Urinary bladder (tissue), 4 donors: ENCODE measurements around the gene LILRA5. TPM values are rescaled to one million over a fixed set of nuclear protein-coding genes. Genes with fewer than 3 reads are reported as not detected.

Experiments
- DNase-seq: peaks from one replicate; pipeline ENCODE4 v3.0.0-alpha.2; 2015; ENCODE audit errors: extremely low spot score
- H3K27ac ChIP-seq: one replicate; pipeline ENCODE4 v1.5.1; 2013; ENCODE audit warnings: low read depth, mild to moderate bottlenecking, moderate library complexity
- H3K36me3 ChIP-seq: one replicate; pipeline ENCODE4 v1.6.1; 2013; ENCODE audit warnings: mild to moderate bottlenecking, moderate library complexity; ENCODE audit not compliant: insufficient read depth
- H3K4me1 ChIP-seq: one replicate; pipeline ENCODE4 v1.6.1; 2013; ENCODE audit warnings: mild to moderate bottlenecking, moderate library complexity; ENCODE audit not compliant: insufficient read depth
- H3K4me3 ChIP-seq: one replicate; pipeline ENCODE4 v1.5.1; 2013; ENCODE audit warnings: low read depth, low read length
- WGBS: extraction: QIAGEN DNeasy Blood & Tissue Kit; methylation state at CpG from one replicate; pipeline ENCODE4 v1.1.7; 2013; 5-methylcytosine and 5-hydroxymethylcytosine counted together
- polyA plus RNA-seq: library from polyadenylated mRNA; stranded (reverse); fragments of 200-250 nt; gene quantifications from one replicate; pipeline ENCODE4 v1.2.3, GENCODE V29; 2013
- small RNA-seq: library from RNA; depleted of rRNA; stranded (forward); fragments of <200 nt; gene quantifications from one replicate; pipeline ENCODE3, GENCODE V24; 2014
- total RNA-seq: library from RNA; depleted of rRNA; stranded (reverse); fragments of >200 nt; gene quantifications from one replicate; pipeline ENCODE4 v1.2.3, GENCODE V29; 2014
- donor health status: healthy with polysubstance abuse.
- donor health status: healthy.

The LILRA5 gene
- total and polyA plus RNA-seq, 2 donors: 1.3 to 7.3 TPM

- Histone ChIP-seq H3K4me1 (no peaks in the 10 kb centered on the region), H3K4me3 (no peak overlapping the region), H3K36me3 (no peaks in the 10 kb centered on the region), H3K27ac (no peak overlapping the region)
- DNase-seq: no peak
- WGBS: 56% methylated on average over 2 of the region's 2 CpGs
These were observed 44.0 kb downstream of the LILRA5 start for GRCh38 chr19:54268936-54269335.

GRCh38 chr19:54266133-54266532, 46.8 kb downstream of the LILRA5 start:
- Histone ChIP-seq H3K27ac (no peak overlapping the region), H3K4me3 (no peak overlapping the region), H3K4me1 (no peaks in the 10 kb centered on the region), H3K36me3 (no peaks in the 10 kb centered on the region)
- 3% methylated on average over 6 of the region's 6 CpGs for WGBS
- no peak for DNase-seq

- DNase-seq: no peak
- no peak overlapping the region for H3K4me3 ChIP-seq
- H3K36me3 ChIP-seq: no peaks in the 10 kb centered on the region
- WGBS: 82% methylated on average over 2 of the region's 2 CpGs
- H3K27ac ChIP-seq: no peak overlapping the region
- no peaks in the 10 kb centered on the region for H3K4me1 ChIP-seq
These were observed 50.5 kb downstream of the LILRA5 start for GRCh38 chr19:54262470-54262869.

GRCh38 chr19:54262066-54262465, 50.9 kb downstream of the LILRA5 start:
- no peaks in the 10 kb centered on the region for H3K36me3 ChIP-seq
- no peak overlapping the region for H3K27ac ChIP-seq
- H3K4me3 ChIP-seq: no peak overlapping the region
- no peak for DNase-seq
- WGBS: 76% methylated on average over 11 of the region's 11 CpGs
- no peaks in the 10 kb centered on the region for H3K4me1 ChIP-seq

GRCh38 chr19:54257116-54257480, 55.9 kb downstream of the LILRA5 start, which contains the start of gene LILRB5:
Gene LILRB5 (minus strand): TSS chr19:54257273. CDS start chr19:54257193, 80 bp downstream.
- H3K36me3 ChIP-seq: no peaks in the 10 kb centered on the region
- no peak for DNase-seq
- H3K4me3 ChIP-seq: no peak within 1 kb of the TSS
- H3K4me1 ChIP-seq: no peaks in the 10 kb centered on the region
- no peak within 1 kb of the TSS for H3K27ac ChIP-seq
- WGBS: 71% methylated on average over 9 of the region's 9 CpGs

Small RNA genes lying within 50 kb of the gene (small RNA-seq; reads per million reads assigned to genes)
- gene AC245884.12 (not detected), gene MIR4752 (not detected), gene RNU6-1307P (not detected)

Other genes starting within 250 kb of the LILRA5 start
- gene VSTM1, start 249.3 kb downstream of the LILRA5 start, total RNA-seq: not detected
- not detected for gene VSTM1, start 249.3 kb downstream of the LILRA5 start, polyA plus RNA-seq
- not detected for gene TARM1, start 231.8 kb downstream of the LILRA5 start, total RNA-seq
- gene TARM1, start 231.8 kb downstream of the LILRA5 start, polyA plus RNA-seq: not detected
- 0.21 TPM for gene OSCAR, start 212.4 kb downstream of the LILRA5 start, total RNA-seq
- 2.3 TPM for gene OSCAR, start 212.4 kb downstream of the LILRA5 start, polyA plus RNA-seq
- gene NDUFA3, start 210.3 kb downstream of the LILRA5 start, total RNA-seq: 11.3 TPM
- gene NDUFA3, start 210.3 kb downstream of the LILRA5 start, polyA plus RNA-seq: 155 TPM
- gene TFPT, start 197.5 kb downstream of the LILRA5 start, total RNA-seq: 4.0 TPM
- gene TFPT, start 197.5 kb downstream of the LILRA5 start, polyA plus RNA-seq: 22.8 TPM
- gene PRPF31, start 197.4 kb downstream of the LILRA5 start, total RNA-seq: 22.5 TPM
- gene PRPF31, start 197.4 kb downstream of the LILRA5 start, polyA plus RNA-seq: 67.7 TPM
- 11.6 TPM for gene CNOT3, start 175.4 kb downstream of the LILRA5 start, total RNA-seq
- gene CNOT3, start 175.4 kb downstream of the LILRA5 start, polyA plus RNA-seq: 35.8 TPM
- gene LENG1, start 153.4 kb downstream of the LILRA5 start, total RNA-seq: 3.8 TPM
- 14.0 TPM for gene LENG1, start 153.4 kb downstream of the LILRA5 start, polyA plus RNA-seq
- 15.4 TPM for gene TMC4, start 140.0 kb downstream of the LILRA5 start, total RNA-seq
- 16.0 TPM for gene TMC4, start 140.0 kb downstream of the LILRA5 start, polyA plus RNA-seq
- gene MBOAT7, start 123.6 kb downstream of the LILRA5 start, total RNA-seq: 22.9 TPM
- 69.7 TPM for gene MBOAT7, start 123.6 kb downstream of the LILRA5 start, polyA plus RNA-seq
- 31.1 TPM for gene TSEN34, start 121.9 kb downstream of the LILRA5 start, total RNA-seq
- 81.4 TPM for gene TSEN34, start 121.9 kb downstream of the LILRA5 start, polyA plus RNA-seq
- 2,561 TPM for gene RPS9, start 112.3 kb downstream of the LILRA5 start, total RNA-seq
- 3,100 TPM for gene RPS9, start 112.3 kb downstream of the LILRA5 start, polyA plus RNA-seq
- 2.9 TPM for gene LILRB3, start 90.2 kb downstream of the LILRA5 start, total RNA-seq
- 7.2 TPM for gene LILRB3, start 90.2 kb downstream of the LILRA5 start, polyA plus RNA-seq
- 0.95 TPM for gene LILRA6, start 70.4 kb downstream of the LILRA5 start, total RNA-seq
- 3.4 TPM for gene LILRA6, start 70.4 kb downstream of the LILRA5 start, polyA plus RNA-seq
- 4.2 TPM for gene LILRB5, start 55.9 kb downstream of the LILRA5 start, total RNA-seq
- 5.6 TPM for gene LILRB5, start 55.9 kb downstream of the LILRA5 start, polyA plus RNA-seq
- 1.3 TPM for gene LILRB2, start 32.1 kb downstream of the LILRA5 start, total RNA-seq
- 6.2 TPM for gene LILRB2, start 32.1 kb downstream of the LILRA5 start, polyA plus RNA-seq
- gene LILRA4, start 26.0 kb upstream of the LILRA5 start, total RNA-seq: not detected
- not detected for gene LILRA4, start 26.0 kb upstream of the LILRA5 start, polyA plus RNA-seq
- 11.8 TPM for gene LAIR1, start 51.8 kb upstream of the LILRA5 start, total RNA-seq
- gene LAIR1, start 51.8 kb upstream of the LILRA5 start, polyA plus RNA-seq: 21.3 TPM
- 3.6 TPM for gene TTYH1, start 102.3 kb upstream of the LILRA5 start, total RNA-seq
- gene TTYH1, start 102.3 kb upstream of the LILRA5 start, polyA plus RNA-seq: 3.7 TPM
- 49.7 TPM for gene LENG8, start 136.0 kb upstream of the LILRA5 start, total RNA-seq
- 121 TPM for gene LENG8, start 136.0 kb upstream of the LILRA5 start, polyA plus RNA-seq
- gene LENG9, start 150.6 kb upstream of the LILRA5 start, total RNA-seq: 3.3 TPM
- 6.2 TPM for gene LENG9, start 150.6 kb upstream of the LILRA5 start, polyA plus RNA-seq
- gene CDC42EP5, start 160.1 kb upstream of the LILRA5 start, total RNA-seq: 31.4 TPM
- gene CDC42EP5, start 160.1 kb upstream of the LILRA5 start, polyA plus RNA-seq: 42.4 TPM
- gene LAIR2, start 189.7 kb upstream of the LILRA5 start, total RNA-seq: not detected
- gene LAIR2, start 189.7 kb upstream of the LILRA5 start, polyA plus RNA-seq: not detected